ENCODE results near the gene SCGB1A1. TPM values are rescaled to one million over a fixed set of nuclear protein-coding genes. Genes with fewer than 3 reads are reported as not detected.
A peak's percentile ranks its signal among the peaks of the same experiment; 100 is the strongest.

The SCGB1A1 gene
- total RNA-seq, 4 donors from 2014 or later, result not detected

- 43 to 45% methylated on average over 6 of the region's 6 CpGs for WGBS, 2 donors
- no peak for TF ChIP-seq POLR2A (IDR thresholded peaks at IDR 0.05)
- TF ChIP-seq, protein P1, sequence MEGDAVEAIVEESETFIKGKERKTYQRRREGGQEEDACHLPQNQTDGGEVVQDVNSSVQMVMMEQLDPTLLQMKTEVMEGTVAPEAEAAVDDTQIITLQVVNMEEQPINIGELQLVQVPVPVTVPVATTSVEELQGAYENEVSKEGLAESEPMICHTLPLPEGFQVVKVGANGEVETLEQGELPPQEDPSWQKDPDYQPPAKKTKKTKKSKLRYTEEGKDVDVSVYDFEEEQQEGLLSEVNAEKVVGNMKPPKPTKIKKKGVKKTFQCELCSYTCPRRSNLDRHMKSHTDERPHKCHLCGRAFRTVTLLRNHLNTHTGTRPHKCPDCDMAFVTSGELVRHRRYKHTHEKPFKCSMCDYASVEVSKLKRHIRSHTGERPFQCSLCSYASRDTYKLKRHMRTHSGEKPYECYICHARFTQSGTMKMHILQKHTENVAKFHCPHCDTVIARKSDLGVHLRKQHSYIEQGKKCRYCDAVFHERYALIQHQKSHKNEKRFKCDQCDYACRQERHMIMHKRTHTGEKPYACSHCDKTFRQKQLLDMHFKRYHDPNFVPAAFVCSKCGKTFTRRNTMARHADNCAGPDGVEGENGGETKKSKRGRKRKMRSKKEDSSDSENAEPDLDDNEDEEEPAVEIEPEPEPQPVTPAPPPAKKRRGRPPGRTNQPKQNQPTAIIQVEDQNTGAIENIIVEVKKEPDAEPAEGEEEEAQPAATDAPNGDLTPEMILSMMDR (IDR thresholded peaks at IDR 0.05), result no peak
- no peak for DNase-seq (ENCODE audit: low spot score in 2 of 2)
- intact Hi-C loops (cut with DNase I; ENCODE audit: low total_unique reads), result no loop called here
- no peak overlapping the region for H3K4me3 ChIP-seq (ENCODE audit: low read depth, poor library complexity, severe bottlenecking)
Observed at GRCh38 chr11:62400281-62400680, 18.6 kb upstream of the SCGB1A1 start.

GRCh38 chr11:62400760-62401159, 18.1 kb upstream of the SCGB1A1 start:
- intact Hi-C loops (cut with DNase I; ENCODE audit: low total_unique reads), result no loop called here
- DNase-seq (ENCODE audit: low spot score in 2 of 2), result peak; percentile 76 to 96
- WGBS, 2 donors, result 13 to 29% methylated on average over 7 to 9 of the region's 9 CpGs
- no peak overlapping the region for H3K4me3 ChIP-seq (ENCODE audit: low read depth, poor library complexity, severe bottlenecking)
- no peak for TF ChIP-seq POLR2A (IDR thresholded peaks at IDR 0.05)
- TF ChIP-seq, protein P1 (IDR thresholded peaks at IDR 0.05), result no peak

- WGBS, 2 donors, result 54 to 74% methylated on average over 2 to 5 of the region's 5 CpGs
- TF ChIP-seq, protein P1 (IDR thresholded peaks at IDR 0.05), result no peak
- TF ChIP-seq POLR2A (IDR thresholded peaks at IDR 0.05), result no peak
- no peak overlapping the region for H3K4me3 ChIP-seq (ENCODE audit: low read depth, poor library complexity, severe bottlenecking)
- no peak for DNase-seq (ENCODE audit: low spot score in 2 of 2)
- intact Hi-C loops (cut with DNase I; ENCODE audit: low total_unique reads), result no loop called here
Observed at GRCh38 chr11:62401356-62401755, 17.5 kb upstream of the SCGB1A1 start.

GRCh38 chr11:62401811-62402210, 17.0 kb upstream of the SCGB1A1 start:
- DNase-seq (ENCODE audit: low spot score in 2 of 2), result no peak
- 26 to 27% methylated on average over 6 to 7 of the region's 7 CpGs for WGBS, 2 donors
- no peak overlapping the region for H3K4me3 ChIP-seq (ENCODE audit: low read depth, poor library complexity, severe bottlenecking)

DNA sequence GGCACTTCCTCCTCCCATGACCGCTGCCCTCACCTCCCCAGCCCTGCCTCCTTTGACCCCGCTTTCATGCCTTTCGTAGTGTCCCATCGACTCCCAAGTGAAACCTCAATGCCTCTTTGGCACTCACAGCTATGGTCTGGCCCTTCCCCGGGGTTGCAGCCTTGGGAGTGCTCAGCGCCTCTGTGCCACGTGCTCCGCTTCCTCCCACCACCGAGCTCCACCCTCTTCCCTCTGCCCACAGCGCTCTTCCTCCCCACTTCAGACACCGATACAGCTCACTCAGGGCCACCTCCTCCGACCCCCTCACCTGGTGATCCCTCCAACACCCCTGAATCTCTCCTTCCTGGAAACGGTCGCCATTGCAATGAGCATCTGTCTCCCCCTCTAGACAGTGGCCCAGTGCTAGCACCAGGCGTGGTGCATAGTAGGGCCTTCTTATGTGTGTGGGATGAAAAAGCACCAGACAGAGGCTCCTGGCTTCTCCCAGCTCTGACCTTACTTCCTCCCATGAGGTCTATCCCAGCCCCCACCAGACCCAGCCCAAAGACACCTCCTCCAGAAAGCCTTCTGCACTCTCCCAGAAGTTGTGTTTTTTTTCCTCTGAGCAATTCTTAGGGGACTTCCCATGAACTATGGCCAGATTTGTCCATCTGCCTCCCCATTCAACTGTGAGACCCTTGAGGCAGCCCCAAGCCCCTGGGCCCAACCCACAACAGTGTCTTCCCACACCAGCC, 16.4 kb upstream of the SCGB1A1 start:
- H3K4me3 ChIP-seq (ENCODE audit: low read depth, poor library complexity, severe bottlenecking), result no peak overlapping the region

More at GRCh38 chr11:62401811-62402210, 17.0 kb upstream of the SCGB1A1 start:
- intact Hi-C loops (cut with DNase I; ENCODE audit: low total_unique reads), result no loop called here
- no peak for TF ChIP-seq POLR2A (IDR thresholded peaks at IDR 0.05)
- TF ChIP-seq, protein P1 (IDR thresholded peaks at IDR 0.05), result no peak

More for the DNA sequence above, 16.4 kb upstream of the SCGB1A1 start:
- TF ChIP-seq, protein P1 (IDR thresholded peaks at IDR 0.05), result no peak
- TF ChIP-seq POLR2A (IDR thresholded peaks at IDR 0.05), result no peak
- intact Hi-C loops (cut with DNase I; ENCODE audit: low total_unique reads), result no loop called here
- WGBS, 2 donors, result 15 to 23% methylated on average over 15 of the region's 15 CpGs
- peak in 1 of 2 donors; percentile 95 for DNase-seq (ENCODE audit: low spot score in 2 of 2)
